COR-L47 (cell line): ENCODE data around the gene SBSN.
A peak's percentile ranks its signal among the peaks of the same experiment; 100 is the strongest.

Experiments used
- DNase-seq: peaks from one replicate; lab custom pipeline; 2025; lab: John Stamatoyannopoulos, UW

The SBSN gene

GRCh38 chr19:35533822-35534392 lies 5.8 kb upstream of the SBSN start:
- no peak for DNase-seq

GRCh38 chr19:35533201-35533821 lies 5.2 kb upstream of the SBSN start, which contains the start of gene GAPDHS:
Gene GAPDHS (plus strand): TSS chr19:35533456. CDS start chr19:35533528, 72 bp downstream.
- no peak for DNase-seq

GRCh38 chr19:35531291-35531690 lies 3.2 kb upstream of the SBSN start:
- DNase-seq: no peak

GRCh38 chr19:35529241-35530218 lies 1.4 kb upstream of the SBSN start:
- no peak for DNase-seq

DNA sequence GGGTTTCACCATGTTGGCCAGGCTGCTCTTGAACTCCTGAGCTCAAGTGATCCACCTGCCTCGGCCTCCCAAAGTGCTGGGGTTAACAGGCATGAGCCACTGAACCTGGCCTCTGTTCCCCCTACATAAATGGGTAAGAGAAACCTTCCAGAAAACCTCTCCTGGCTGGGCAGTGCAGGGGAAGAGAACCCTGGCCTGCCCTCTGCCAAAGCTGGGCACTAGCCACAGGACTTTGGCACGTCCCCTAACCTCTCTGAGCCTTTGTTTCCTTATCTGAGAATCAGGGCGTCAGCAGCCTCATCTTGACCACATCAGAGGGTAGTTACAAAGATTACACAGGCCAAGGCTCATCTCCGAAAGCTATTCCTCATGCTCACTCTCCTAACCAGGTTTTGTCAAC lies 2.2 kb downstream of the SBSN start:
- no peak for DNase-seq

DNA sequence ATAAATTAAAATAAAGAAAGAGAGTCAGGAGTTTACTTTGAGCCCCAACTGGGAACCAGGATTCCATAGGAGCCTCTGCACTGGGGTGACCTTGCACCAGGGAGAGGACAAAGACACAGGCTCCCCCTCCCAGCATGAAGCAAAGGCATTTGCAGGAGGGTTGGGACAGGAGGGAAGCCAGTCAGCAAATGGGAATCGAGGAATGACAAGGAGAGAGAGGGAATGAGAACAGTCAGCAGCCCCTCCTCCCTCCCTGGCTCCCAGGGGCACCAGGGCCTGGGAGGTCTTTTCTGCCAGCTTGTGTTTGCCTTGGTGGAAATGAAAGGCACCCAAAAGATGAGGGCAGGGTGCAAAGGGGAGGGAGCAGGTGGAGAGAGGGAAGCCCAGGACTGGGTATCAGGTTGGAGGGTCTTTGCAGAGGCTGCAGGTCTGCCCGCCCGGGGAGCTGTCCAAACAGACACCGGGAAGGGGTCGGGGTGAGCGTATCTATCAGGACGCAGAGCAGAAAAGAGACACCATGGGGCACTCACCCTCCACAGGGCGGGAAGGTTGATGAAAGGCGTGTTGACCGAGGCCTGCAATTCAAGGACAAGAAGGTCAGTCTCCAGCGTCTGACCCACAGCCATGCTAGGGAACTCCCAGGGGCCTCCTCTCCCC lies 3.8 kb downstream of the SBSN start:
- no peak for DNase-seq

- DNase-seq: no peak
Measured at GRCh38 chr19:35522745-35523327, 5.3 kb downstream of the SBSN start.

GRCh38 chr19:35521124-35521743 lies 6.9 kb downstream of the SBSN start:
- no peak for DNase-seq

GRCh38 chr19:35519291-35519690 lies 8.8 kb downstream of the SBSN start:
- no peak for DNase-seq

- DNase-seq: no peak
Measured at GRCh38 chr19:35518313-35518712, 9.8 kb downstream of the SBSN start.

- DNase-seq: no peak
Measured at GRCh38 chr19:35517342-35517741, 10.8 kb downstream of the SBSN start.

DNA sequence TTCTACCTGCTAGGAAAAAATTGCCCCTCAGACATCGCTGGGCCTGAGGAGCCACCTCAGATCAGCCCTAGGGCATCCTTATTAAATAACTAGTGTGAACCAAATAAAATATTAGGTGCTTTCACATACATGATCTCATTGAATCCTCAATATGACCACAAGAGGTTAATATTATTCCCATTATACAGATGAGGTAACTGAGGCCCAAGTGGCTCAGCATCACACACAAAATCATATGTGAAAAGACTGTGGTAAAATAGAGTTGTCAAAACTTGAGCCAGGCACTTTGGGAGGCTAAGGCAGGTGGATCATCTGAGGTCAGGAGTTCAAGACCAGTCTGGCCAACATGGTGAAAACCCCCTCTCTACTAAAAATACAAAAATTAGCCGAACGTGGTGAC lies 11.8 kb downstream of the SBSN start:
- DNase-seq: no peak

DNA sequence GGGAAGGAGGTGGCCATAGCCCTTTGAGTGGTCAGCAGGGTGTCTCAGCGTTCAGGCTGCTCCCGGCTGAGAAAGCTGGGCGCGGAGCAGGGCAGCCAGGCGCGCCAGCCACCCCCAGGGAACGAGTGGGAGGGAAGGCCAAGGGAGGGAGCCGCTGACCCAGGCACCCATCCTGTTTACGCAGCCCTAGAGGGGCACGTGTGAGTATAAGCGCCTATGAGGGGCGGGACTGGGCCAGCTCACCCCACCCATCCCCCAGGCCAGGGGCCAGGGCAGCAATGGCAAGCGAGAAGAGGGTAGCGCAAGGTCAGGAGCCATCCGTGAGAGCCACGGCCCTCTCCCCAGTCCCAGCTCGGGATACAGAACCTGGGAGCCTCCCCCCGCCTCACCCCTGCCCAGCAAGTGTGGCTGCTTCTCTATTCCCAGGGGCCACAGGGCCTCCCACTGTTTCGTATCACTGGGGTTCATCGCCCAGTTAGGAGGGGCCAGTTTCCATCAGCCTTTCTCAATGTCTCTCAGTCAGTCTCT lies 13.8 kb downstream of the SBSN start:
- no peak for DNase-seq

- DNase-seq: no peak
Measured at GRCh38 chr19:35513628-35514281, 14.4 kb downstream of the SBSN start, which contains the start of gene DMKN. Gene DMKN (minus strand): TSS chr19:35513649. CDS start chr19:35513475, 174 bp downstream.

GRCh38 chr19:35512831-35513627 lies 15.1 kb downstream of the SBSN start:
- no peak for DNase-seq

DNA sequence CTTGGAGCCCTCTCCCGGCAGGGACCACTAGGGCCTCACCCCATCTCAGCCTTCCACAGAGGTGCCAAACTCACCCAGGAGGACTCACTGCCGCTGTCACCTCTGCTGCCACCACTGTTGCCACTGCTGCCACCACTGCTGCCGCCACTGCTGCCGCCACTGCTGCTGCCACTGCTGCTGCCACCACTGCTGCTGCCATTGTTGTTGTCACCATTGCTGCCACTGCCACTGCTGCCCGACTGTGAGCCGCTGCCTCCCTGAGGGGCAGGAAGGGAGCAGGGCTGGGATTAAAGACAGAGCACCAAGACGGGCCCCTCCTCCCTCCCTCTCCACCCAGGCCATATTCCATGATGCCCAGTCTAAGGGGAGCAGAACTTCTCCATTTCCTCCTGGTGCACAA lies 16.8 kb downstream of the SBSN start:
- no peak for DNase-seq

DNA sequence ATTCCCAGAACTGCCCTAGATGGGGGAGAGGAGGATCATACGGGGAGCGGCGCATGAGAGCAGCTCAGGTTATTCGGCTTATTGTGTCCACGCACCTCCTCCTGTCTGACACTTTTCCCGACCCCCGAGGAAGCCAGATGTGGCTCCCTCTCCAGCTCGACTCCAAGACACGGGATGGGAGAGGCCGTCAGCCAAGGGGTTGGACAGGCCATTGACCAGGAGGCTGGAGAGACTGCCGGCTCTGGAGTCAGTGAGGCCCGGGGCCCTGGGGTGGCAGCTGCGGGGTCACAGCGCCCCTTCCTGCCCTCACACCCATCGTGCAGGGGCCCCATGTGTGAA lies 17.5 kb downstream of the SBSN start:
- DNase-seq: no peak

DNA sequence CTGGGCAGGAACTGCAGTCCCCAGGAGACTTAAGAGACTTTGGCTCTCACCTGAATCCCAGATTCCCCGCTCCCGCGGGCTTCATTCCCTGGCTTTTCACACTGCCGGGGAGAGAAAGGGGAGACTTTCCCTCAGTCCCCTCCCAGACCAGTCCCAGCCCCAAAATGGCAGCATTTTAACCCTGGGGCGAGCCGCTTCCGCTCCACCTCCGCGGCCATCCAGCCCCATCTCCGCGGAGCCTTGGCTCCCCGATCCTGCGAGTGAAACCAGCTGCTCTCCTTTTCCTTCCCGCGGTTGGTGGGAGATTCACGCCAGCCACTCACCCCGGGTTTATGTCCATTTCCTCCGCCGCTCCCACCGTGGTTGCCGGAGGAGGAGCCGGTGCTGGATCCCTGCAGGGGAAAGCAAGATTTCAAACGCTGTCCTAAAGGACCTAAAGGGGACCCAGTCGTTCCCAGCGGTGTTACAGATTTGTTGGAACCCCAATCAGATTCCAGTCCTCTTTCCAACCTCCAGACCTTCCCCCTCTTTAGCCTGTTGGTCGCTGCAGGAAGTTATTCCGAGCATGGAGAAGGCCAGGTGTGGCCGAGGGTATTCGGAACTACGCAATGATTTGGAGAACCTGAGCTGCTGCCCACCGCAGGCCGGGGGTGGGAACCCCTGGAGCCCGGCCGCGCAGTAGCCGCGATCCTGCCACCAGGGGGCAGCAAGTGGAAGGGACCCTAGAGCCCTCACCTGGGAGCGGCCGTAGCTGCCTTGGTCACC lies 18.1 kb downstream of the SBSN start:
- DNase-seq: peak; percentile 29

DNA sequence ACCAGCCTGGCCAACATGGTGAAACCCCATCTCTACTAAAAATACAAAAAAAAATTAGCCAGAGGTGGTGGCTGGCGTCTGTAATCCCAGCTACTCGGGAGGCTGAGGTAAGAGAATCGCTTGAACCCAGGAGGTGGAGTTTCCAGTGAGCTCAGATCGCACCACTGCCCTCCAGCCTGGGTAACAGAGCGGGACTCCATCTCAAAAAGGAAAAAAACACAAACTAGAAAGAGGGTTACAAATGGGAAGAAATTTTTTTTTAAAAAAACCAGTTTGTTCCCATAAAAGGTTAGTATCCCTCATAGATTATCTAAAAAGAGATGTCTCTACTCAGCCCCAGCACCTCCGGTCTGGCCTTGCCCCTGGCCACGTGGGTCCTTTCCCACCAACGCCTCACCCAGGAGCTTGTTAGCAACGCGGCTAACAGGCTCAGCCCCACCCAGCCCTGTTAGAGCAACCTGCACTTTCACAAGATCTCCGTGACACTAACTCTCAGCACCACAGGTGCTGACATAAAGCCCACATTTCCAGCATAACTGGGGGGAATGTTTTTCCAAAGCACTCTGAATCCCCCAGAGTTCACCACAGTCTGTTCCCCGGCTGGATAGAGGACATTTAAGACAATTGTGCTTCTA lies 19.0 kb downstream of the SBSN start:
- DNase-seq: no peak
